Nephron (organoid): ENCODE measurements around the gene CENPO.
A peak's percentile ranks its signal among the peaks of the same experiment; 100 is the strongest.

Source experiments
- H3K27ac Mint-ChIP-seq, 3 experiments: 2 replicates each; pipeline ENCODE4 v1.8.0; 2020; ENCODE audit warnings: mixed read lengths in 3 of 3, mild to moderate bottlenecking in 2 of 3, moderate library complexity in 1 of 3
- H3K27me3 Mint-ChIP-seq: 2 replicates; pipeline ENCODE4 v1.8.0; 2021; ENCODE audit warnings: low read depth, mild to moderate bottlenecking, moderate library complexity, mixed read lengths
- H3K36me3 Mint-ChIP-seq: 2 replicates; pipeline ENCODE4 v1.8.0; 2020; ENCODE audit warnings: low read depth, mixed read lengths
- H3K4me1 Mint-ChIP-seq: 2 replicates; pipeline ENCODE4 v1.8.0; 2020; ENCODE audit warnings: mixed read lengths
- H3K4me3 Mint-ChIP-seq, 3 experiments: 2 replicates each; pipeline ENCODE4 v1.8.0; 2020; ENCODE audit warnings: mild to moderate bottlenecking in 3 of 3, mixed read lengths in 3 of 3, moderate library complexity in 2 of 3
- H3K9me3 Mint-ChIP-seq: 2 replicates; pipeline ENCODE4 v1.8.0; 2020; ENCODE audit warnings: mixed read lengths
- CTCF ChIP-seq, 3 experiments: fragments of 200-600 bp; sonication (generic); IDR thresholded peaks; one replicate each; pipeline ENCODE4 v1.5.0; 2021; ENCODE audit warnings: antibody characterized with exemption in 3 of 3; ENCODE audit not compliant: unreplicated experiment in 3 of 3

Gene CENPO

GRCh38 chr2:24850944-24851343, 57.7 kb downstream of the CENPO start:
- Mint-ChIP-seq H3K27me3 (no peaks in the 10 kb centered on the region), H3K36me3 (peaks cover 14% of the 10 kb centered on the region), H3K27ac (no peak overlapping the region), H3K4me1 (peaks cover 18% of the 10 kb centered on the region), H3K9me3 (peaks cover 2% of the 10 kb centered on the region), H3K4me3 (no peak overlapping the region)
- no peak for TF ChIP-seq CTCF (IDR thresholded peaks at IDR 0.05; ENCODE audit: unreplicated experiment in 3 of 3)

- Mint-ChIP-seq H3K9me3 (peaks cover 2% of the 10 kb centered on the region), H3K27me3 (no peaks in the 10 kb centered on the region), H3K4me1 (peaks cover 24% of the 10 kb centered on the region), H3K36me3 (peaks cover 9% of the 10 kb centered on the region), H3K4me3 (no peak overlapping the region), H3K27ac (no peak overlapping the region)
- TF ChIP-seq CTCF (IDR thresholded peaks at IDR 0.05; ENCODE audit: unreplicated experiment in 3 of 3), result no peak
These were observed 58.8 kb downstream of the CENPO start for GRCh38 chr2:24852026-24852425.

- peaks cover 4% of the 10 kb centered on the region for H3K36me3 Mint-ChIP-seq
- TF ChIP-seq CTCF (IDR thresholded peaks at IDR 0.05; ENCODE audit: unreplicated experiment in 3 of 3), result no peak
- H3K4me3 Mint-ChIP-seq, result no peak overlapping the region
- no peaks in the 10 kb centered on the region for H3K9me3 Mint-ChIP-seq
- peaks cover 24% of the 10 kb centered on the region for H3K4me1 Mint-ChIP-seq
- no peak overlapping the region for H3K27ac Mint-ChIP-seq
- no peaks in the 10 kb centered on the region for H3K27me3 Mint-ChIP-seq
These were observed 59.3 kb downstream of the CENPO start for GRCh38 chr2:24852431-24853020.

- H3K27me3 Mint-ChIP-seq, result no peaks in the 10 kb centered on the region
- H3K36me3 Mint-ChIP-seq, result peaks cover 4% of the 10 kb centered on the region
- no peak for TF ChIP-seq CTCF (IDR thresholded peaks at IDR 0.05; ENCODE audit: unreplicated experiment in 3 of 3)
- H3K4me3 Mint-ChIP-seq, result no peak overlapping the region
- no peak overlapping the region for H3K27ac Mint-ChIP-seq
- no peaks in the 10 kb centered on the region for H3K9me3 Mint-ChIP-seq
- H3K4me1 Mint-ChIP-seq, result peaks cover 24% of the 10 kb centered on the region
These were observed 59.8 kb downstream of the CENPO start for GRCh38 chr2:24853046-24853445.

- no peaks in the 10 kb centered on the region for H3K9me3 Mint-ChIP-seq
- peaks cover 24% of the 10 kb centered on the region for H3K4me1 Mint-ChIP-seq
- peak overlapping the region in 2 of 3 experiments; percentile 23 to 27 for H3K27ac Mint-ChIP-seq
- H3K27me3 Mint-ChIP-seq, result no peaks in the 10 kb centered on the region
- no peak for TF ChIP-seq CTCF (IDR thresholded peaks at IDR 0.05; ENCODE audit: unreplicated experiment in 3 of 3)
- no peak overlapping the region for H3K4me3 Mint-ChIP-seq
- peaks cover 4% of the 10 kb centered on the region for H3K36me3 Mint-ChIP-seq
These were observed 60.8 kb downstream of the CENPO start for GRCh38 chr2:24853996-24854395.

GRCh38 chr2:24855022-24855622, 61.9 kb downstream of the CENPO start:
- peak overlapping the region; percentile 37 to 80 (median 67) for H3K27ac Mint-ChIP-seq
- H3K4me1 Mint-ChIP-seq, result peaks cover 24% of the 10 kb centered on the region
- no peaks in the 10 kb centered on the region for H3K27me3 Mint-ChIP-seq
- no peak for TF ChIP-seq CTCF (IDR thresholded peaks at IDR 0.05; ENCODE audit: unreplicated experiment in 3 of 3)
- peaks cover 4% of the 10 kb centered on the region for H3K36me3 Mint-ChIP-seq
- no peaks in the 10 kb centered on the region for H3K9me3 Mint-ChIP-seq
- H3K4me3 Mint-ChIP-seq, result no peak overlapping the region
